ENCODE results near the gene RPTOR. TPM values are rescaled to one million over a fixed set of nuclear protein-coding genes. Genes with fewer than 3 reads are reported as not detected.

The RPTOR gene
- total and polyA plus RNA-seq, 2 donors (not counting 3 experiments of a cell fraction or from before 2014, with no cell fraction given), result 10.7 to 41.8 TPM

- Histone ChIP-seq H3K4me3 (replicated peaks in 1 of 3; ENCODE audit: insufficient read depth in 1 of 3, low read depth in 1 of 3, low read length in 3 of 3) (no peak overlapping the region), H3K4me1 (ENCODE audit: control insufficient read depth, extremely low read depth, insufficient read depth, low read length) (peaks cover 25% of the 10 kb centered on the region), H3K9ac (replicated peaks; ENCODE audit: extremely low read depth, insufficient read depth, low read length) (peak overlapping the region; percentile 76), H4K20me1 (replicated peaks; ENCODE audit: control insufficient read depth, extremely low read depth, insufficient read depth, low read length) (no peaks in the 10 kb centered on the region), H3K9me3 (replicated peaks; ENCODE audit: control insufficient read depth, insufficient read depth, low read length) (no peaks in the 10 kb centered on the region), H3K79me2 (ENCODE audit: control insufficient read depth, insufficient read depth, low read length) (no peaks in the 10 kb centered on the region), H3K9me1 (replicated peaks; ENCODE audit: control insufficient read depth, extremely low read depth, insufficient read depth, low read length) (no peaks in the 10 kb centered on the region), H3K27me3 (ENCODE audit: control insufficient read depth in 2 of 2, insufficient read depth in 2 of 2, low read length in 2 of 2) (no peaks in the 10 kb centered on the region), H3K27ac (ENCODE audit: insufficient read depth, low read depth, low read length) (peak overlapping the region; percentile 97), H3K4me2 (ENCODE audit: insufficient read depth, low read length) (peak overlapping the region; percentile 47), H2AFZ (ENCODE audit: low read depth, low read length) (no peak overlapping the region), H3K36me3 (ENCODE audit: control insufficient read depth in 2 of 2, extremely low read depth in 1 of 2, insufficient read depth in 2 of 2, low read length in 2 of 2) (no peaks in the 10 kb centered on the region)
- ChIA-PET POLR2A (no interaction called here), CTCF (interaction anchor here (0.8 to 1.8 kb wide), 13 partner anchors 9 to 430 kb away, joined by 3 to 13 read pairs (median 4); no protein-coding TSS in a partner anchor)
- intact Hi-C loops (cut with micrococcal nuclease) (loop anchor here (1.0 to 10.0 kb wide), 3 partner anchors 24 to 182 kb away; no protein-coding TSS in a partner anchor), dilution Hi-C loops (cut with MboI; ENCODE audit: extremely low pct_ligation_motif_present, low sequenced_read_pairs) (no loop called here)
- DNase-seq (ENCODE audit: low read depth, low spot score) (no peak), FAIRE-seq (peak; percentile 26)
- BruUV-seq (replicated peaks), result TSS peak; percentile 91
- no peak for TF ChIP-seq EZH2 (IDR thresholded peaks at IDR 0.05; ENCODE audit: borderline replicate concordance, low read depth, low read length, severe bottlenecking)
- TF ChIP-seq POLR2A (IDR thresholded peaks at IDR 0.05; ENCODE audit: low read depth, low read length), result no peak
- TF ChIP-seq POLR2AphosphoS5 (IDR thresholded peaks at IDR 0.05; ENCODE audit: insufficient read depth, low read depth, low read length), result no peak
- TF ChIP-seq FOS (IDR thresholded peaks at IDR 0.05; ENCODE audit: borderline replicate concordance, insufficient read depth, low read length), result no peak
- no peak for TF ChIP-seq JUN (IDR thresholded peaks at IDR 0.05; ENCODE audit: borderline replicate concordance, insufficient read depth, insufficient read length, low read depth)
- no peak for TF ChIP-seq CTCF (IDR thresholded peaks at IDR 0.05; ENCODE audit: extremely low read depth in 1 of 2, insufficient read depth in 1 of 2, low read depth in 1 of 2, low read length in 2 of 2)
- no peak for TF ChIP-seq GATA2 (IDR thresholded peaks at IDR 0.05; ENCODE audit: insufficient read depth, insufficient read length, low read depth, low read length)
- TF ChIP-seq MYC (IDR thresholded peaks at IDR 0.05; ENCODE audit: low read depth, low read length), result no peak
- TF ChIP-seq MAX (IDR thresholded peaks at IDR 0.05; ENCODE audit: insufficient read depth, insufficient read length), result no peak
These were observed 312.5 kb downstream of the RPTOR start for GRCh38 chr17:80856863-80857755.

Measured in endothelial cell of umbilical vein (primary cell).